Stimulated activated CD4-positive, alpha-beta T cell treated with anti-CD3 and anti-CD28 coated beads, Interleukin-15, amount 100 ng/mL, for 48 hours (primary cell): ENCODE data around the gene DZIP1.
A peak's percentile ranks its signal among the peaks of the same experiment; 100 is the strongest.
"Not testable (repeated sequence)": the region's sequence is repeated elsewhere in the genome, so short reads cannot be mapped to it uniquely, and the experiment has no call there.

Experiments
- DNase-seq, 2 donors: peaks; one replicate each; pipeline ENCODE4 v3.0.0-alpha.2; 2020; ENCODE audit warnings: low read depth in 2 of 2

Gene DZIP1

GRCh38 chr13:95644601-95645052, at the start of gene DZIP1:
Gene DZIP1, minus strand, starts transcription at chr13:95644706. Its CDS starts 2,677 bp downstream, at chr13:95642029.
- DNase-seq: peak in 1 of 2 donors; percentile 17

- not testable (repeated sequence) for DNase-seq
Observed at GRCh38 chr13:95690986-95691385, 46.5 kb upstream of the DZIP1 start.

- DNase-seq: no peak
Observed at GRCh38 chr13:95689582-95689926, 45.0 kb upstream of the DZIP1 start.

- not testable (repeated sequence) for DNase-seq
Observed at GRCh38 chr13:95684960-95685359, 40.5 kb upstream of the DZIP1 start.

- no peak for DNase-seq
Observed at GRCh38 chr13:95684418-95684817, 39.9 kb upstream of the DZIP1 start.

GRCh38 chr13:95679722-95680121, 35.2 kb upstream of the DZIP1 start:
- no peak for DNase-seq

GRCh38 chr13:95678967-95679366, 34.5 kb upstream of the DZIP1 start:
- DNase-seq: no peak

- DNase-seq: no peak
Observed at GRCh38 chr13:95677564-95678266, 33.2 kb upstream of the DZIP1 start.

- DNase-seq: peak; percentile 95 to 96
Observed at GRCh38 chr13:95676762-95677563, 32.5 kb upstream of the DZIP1 start, which contains the start of gene DNAJC3. Gene DNAJC3, plus strand, starts transcription at chr13:95677139. Its CDS starts 117 bp downstream, at chr13:95677256.

- no peak for DNase-seq
Observed at GRCh38 chr13:95676105-95676761, 31.7 kb upstream of the DZIP1 start.

GRCh38 chr13:95671597-95671996, 27.1 kb upstream of the DZIP1 start:
- no peak for DNase-seq

- not testable (repeated sequence) for DNase-seq
Observed at GRCh38 chr13:95667235-95667634, 22.7 kb upstream of the DZIP1 start.

GRCh38 chr13:95660981-95661581, 16.6 kb upstream of the DZIP1 start:
- DNase-seq: no peak

GRCh38 chr13:95659500-95659899, 15.0 kb upstream of the DZIP1 start:
- DNase-seq: no peak

- no peak for DNase-seq
Observed at GRCh38 chr13:95656386-95657015, 12.0 kb upstream of the DZIP1 start.

- DNase-seq: no peak
Observed at GRCh38 chr13:95652821-95653220, 8.3 kb upstream of the DZIP1 start.

GRCh38 chr13:95652244-95652764, 7.8 kb upstream of the DZIP1 start:
- DNase-seq: no peak

- no peak for DNase-seq
Observed at GRCh38 chr13:95650696-95651095, 6.2 kb upstream of the DZIP1 start.

- DNase-seq: no peak
Observed at GRCh38 chr13:95647321-95647720, 2.8 kb upstream of the DZIP1 start.

GRCh38 chr13:95643936-95644598, 439 bp downstream of the DZIP1 start:
- no peak for DNase-seq

- DNase-seq: no peak
Observed at GRCh38 chr13:95643571-95643935, 953 bp downstream of the DZIP1 start.
